Calu3 (cell line): ENCODE data around the gene ABTB2. TPM values are rescaled to one million over a fixed set of nuclear protein-coding genes. Genes with fewer than 3 reads are reported as not detected.

Experiments used
- BruUV-seq: library from RNA; stranded (reverse); fragments of 400-500 nt; replicated peaks from 2 replicates; lab custom pipeline; 2021; lab: Mats Ljungman, UMichigan
- CTCF ChIA-PET: fragments of 300-600 bp; sonication (Branson Sonifier 250); formaldehyde crosslinking; loops from one replicate; lab custom pipeline; 2022; ENCODE audit warnings: antibody characterized with exemption; lab: Charles Lee
- DNase-seq: peaks from one replicate; pipeline ENCODE4 v3.0.0; 2022
- H3K27ac Mint-ChIP-seq: one replicate; pipeline ENCODE4 v1.8.0; 2022; ENCODE audit warnings: mixed read lengths; ENCODE audit not compliant: unreplicated experiment
- H3K27me3 Mint-ChIP-seq: one replicate; pipeline ENCODE4 v1.8.0; 2022; ENCODE audit warnings: mixed read lengths; ENCODE audit not compliant: unreplicated experiment
- H3K36me3 Mint-ChIP-seq: one replicate; pipeline ENCODE4 v1.8.0; 2022; ENCODE audit warnings: mild to moderate bottlenecking, moderate library complexity, mixed read lengths; ENCODE audit not compliant: insufficient read depth, unreplicated experiment
- H3K4me1 Mint-ChIP-seq: one replicate; pipeline ENCODE4 v1.8.0; 2022; ENCODE audit warnings: mild to moderate bottlenecking, low read depth, mixed read lengths; ENCODE audit not compliant: unreplicated experiment
- H3K4me3 Mint-ChIP-seq: one replicate; pipeline ENCODE4 v1.8.0; 2022; ENCODE audit warnings: mild to moderate bottlenecking, low read depth, moderate library complexity, mixed read lengths; ENCODE audit not compliant: unreplicated experiment
- H3K9me3 Mint-ChIP-seq: one replicate; pipeline ENCODE4 v1.8.0; 2022; ENCODE audit warnings: low read depth, mixed read lengths; ENCODE audit not compliant: unreplicated experiment
- CTCF ChIP-seq: fragments of 200-600 bp; IDR thresholded peaks from one replicate; pipeline ENCODE4 v1.8.0; 2022; ENCODE audit warnings: antibody characterized with exemption; ENCODE audit not compliant: unreplicated experiment
- intact Hi-C: fragments of 100-400 bp; cut with micrococcal nuclease; formaldehyde crosslinking; loops from one replicate; pipeline ENCODE4 v1.10.0; 2022; ENCODE audit not compliant: unreplicated experiment
- total RNA-seq: library from RNA; stranded (reverse); gene quantifications from 2 replicates; pipeline ENCODE4 v1.2.3, GENCODE V29; 2022

ABTB2 gene
- total RNA-seq, 1 experiment from 2014 or later, result 24.8 TPM

- Mint-ChIP-seq H3K27ac (peak overlapping the region; percentile 98), H3K27me3 (no peaks in the 10 kb centered on the region), H3K4me1 (peaks cover 65% of the 10 kb centered on the region), H3K9me3 (no peaks in the 10 kb centered on the region), H3K36me3 (peaks cover 27% of the 10 kb centered on the region), H3K4me3 (peak overlapping the region; percentile 62)
- TF ChIP-seq CTCF, result no peak
- peak; percentile 48 for DNase-seq
- CTCF ChIA-PET, result interaction anchor here (0.9 to 2.5 kb wide), 10 partner anchors 12 to 95 kb away, joined by 3 to 16 read pairs (median 6); partner anchors contain the start of gene ABTB2
- BruUV-seq, result no TSS peak
- intact Hi-C loops, result loop anchor here (1.0 to 5.0 kb wide), 4 partner anchors 28 to 95 kb away; partner anchors contain the start of gene ABTB2
These were observed 95.2 kb downstream of the ABTB2 start for GRCh38 chr11:34262531-34263081.

- Mint-ChIP-seq H3K9me3 (no peaks in the 10 kb centered on the region), H3K27me3 (no peaks in the 10 kb centered on the region), H3K4me3 (no peak overlapping the region), H3K36me3 (peaks cover 27% of the 10 kb centered on the region), H3K4me1 (peaks cover 57% of the 10 kb centered on the region), H3K27ac (peak overlapping the region; percentile 98)
- TF ChIP-seq CTCF, result no peak
- intact Hi-C loops, result loop anchor here (2.0 to 5.0 kb wide), 3 partner anchors 57 to 95 kb away; partner anchors contain the start of gene ABTB2
- BruUV-seq, result no TSS peak
- CTCF ChIA-PET, result interaction anchor here (0.5 to 2.5 kb wide), 7 partner anchors 12 to 95 kb away, joined by 3 to 15 read pairs (median 5); partner anchors contain the start of gene ABTB2
- DNase-seq, result no peak
These were observed 96.0 kb downstream of the ABTB2 start for GRCh38 chr11:34261820-34262219.

GRCh38 chr11:34261095-34261494 is 96.7 kb downstream of the ABTB2 start:
- H3K4me3 Mint-ChIP-seq, result no peak overlapping the region
- peaks cover 50% of the 10 kb centered on the region for H3K4me1 Mint-ChIP-seq
- no TSS peak for BruUV-seq
- H3K27me3 Mint-ChIP-seq, result no peaks in the 10 kb centered on the region
- no peaks in the 10 kb centered on the region for H3K9me3 Mint-ChIP-seq
- TF ChIP-seq CTCF, result no peak
- intact Hi-C loops, result loop anchor here (5.0 kb wide), 2 partner anchors 84 to 96 kb away; partner anchors contain the start of gene ABTB2
- CTCF ChIA-PET, result interaction anchor here (0.5 to 0.9 kb wide), 2 partner anchors 13 to 86 kb away, joined by 3 to 5 read pairs; no protein-coding TSS in a partner anchor
- H3K36me3 Mint-ChIP-seq, result peaks cover 19% of the 10 kb centered on the region
- H3K27ac Mint-ChIP-seq, result no peak overlapping the region
- no peak for DNase-seq

GRCh38 chr11:34260072-34260575 is 97.7 kb downstream of the ABTB2 start:
- Mint-ChIP-seq H3K4me1 (peaks cover 47% of the 10 kb centered on the region), H3K27me3 (no peaks in the 10 kb centered on the region), H3K9me3 (no peaks in the 10 kb centered on the region), H3K36me3 (peaks cover 21% of the 10 kb centered on the region), H3K4me3 (no peak overlapping the region), H3K27ac (no peak overlapping the region)
- CTCF ChIA-PET, result interaction anchor here (0.5 to 0.7 kb wide), 2 partner anchors 86 to 263 kb away, joined by 3 read pairs; no protein-coding TSS in a partner anchor
- no TSS peak for BruUV-seq
- no peak for TF ChIP-seq CTCF
- intact Hi-C loops, result loop anchor here (5.0 kb wide), 2 partner anchors 83 to 97 kb away; partner anchors contain the start of gene ABTB2
- no peak for DNase-seq
